ENCODE results near the gene SELENON.

The SELENON gene

DNA sequence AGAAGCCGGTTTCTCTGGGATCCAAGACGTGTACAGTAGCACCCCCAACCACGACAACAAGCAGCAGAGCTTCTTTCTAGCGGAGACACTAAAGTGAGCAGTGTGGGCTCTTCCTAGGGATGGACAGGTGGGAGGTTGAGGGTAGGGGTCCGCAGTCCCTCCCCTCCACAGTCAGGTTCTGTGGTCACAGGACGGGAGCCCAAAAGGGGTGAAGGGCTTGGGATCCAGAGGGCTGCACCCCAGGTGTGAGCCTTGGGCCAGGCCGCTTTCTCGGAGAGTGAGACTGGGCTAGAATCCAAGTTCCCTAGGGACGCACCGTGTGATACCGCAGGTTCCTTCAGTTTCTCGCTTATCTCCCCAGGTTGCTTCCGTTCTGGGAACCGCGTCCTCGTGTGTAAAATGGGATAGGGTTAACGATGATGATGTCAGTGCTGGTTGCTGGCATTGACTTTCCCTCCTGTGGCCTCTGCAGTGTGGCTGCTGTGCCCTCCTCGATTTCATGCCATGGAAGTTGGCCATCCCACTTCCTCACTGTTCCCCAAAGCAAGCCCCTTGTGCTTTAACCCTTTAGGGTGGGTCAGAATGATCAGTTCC, 17.3 kb upstream of the SELENON start (continued):
- TF ChIP-seq, protein P1, sequence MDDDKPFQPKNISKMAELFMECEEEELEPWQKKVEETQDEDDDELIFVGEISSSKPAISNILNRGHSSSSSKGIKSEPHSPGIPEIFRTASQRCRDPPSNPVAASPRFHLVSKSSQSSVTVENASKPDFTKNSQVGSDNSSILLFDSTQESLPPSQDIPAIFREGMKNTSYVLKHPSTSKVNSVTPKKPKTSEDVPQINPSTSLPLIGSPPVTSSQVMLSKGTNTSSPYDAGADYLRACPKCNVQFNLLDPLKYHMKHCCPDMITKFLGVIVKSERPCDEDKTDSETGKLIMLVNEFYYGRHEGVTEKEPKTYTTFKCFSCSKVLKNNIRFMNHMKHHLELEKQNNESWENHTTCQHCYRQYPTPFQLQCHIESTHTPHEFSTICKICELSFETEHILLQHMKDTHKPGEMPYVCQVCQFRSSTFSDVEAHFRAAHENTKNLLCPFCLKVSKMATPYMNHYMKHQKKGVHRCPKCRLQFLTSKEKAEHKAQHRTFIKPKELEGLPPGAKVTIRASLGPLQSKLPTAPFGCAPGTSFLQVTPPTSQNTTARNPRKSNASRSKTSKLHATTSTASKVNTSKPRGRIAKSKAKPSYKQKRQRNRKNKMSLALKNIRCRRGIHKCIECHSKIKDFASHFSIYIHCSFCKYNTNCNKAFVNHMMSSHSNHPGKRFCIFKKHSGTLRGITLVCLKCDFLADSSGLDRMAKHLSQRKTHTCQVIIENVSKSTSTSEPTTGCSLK (tag by site-specific recombination; IDR thresholded peaks at IDR 0.05), result no peak
- TF ChIP-seq PRDM1 (tag by site-specific recombination; IDR thresholded peaks at IDR 0.05), result peak; percentile 74
- TF ChIP-seq ZNF514 (tag by site-specific recombination; IDR thresholded peaks at IDR 0.05), result no peak
- no peak for TF ChIP-seq ZNF701 (tag by site-specific recombination; IDR thresholded peaks at IDR 0.05)
- TF ChIP-seq, protein P2, sequence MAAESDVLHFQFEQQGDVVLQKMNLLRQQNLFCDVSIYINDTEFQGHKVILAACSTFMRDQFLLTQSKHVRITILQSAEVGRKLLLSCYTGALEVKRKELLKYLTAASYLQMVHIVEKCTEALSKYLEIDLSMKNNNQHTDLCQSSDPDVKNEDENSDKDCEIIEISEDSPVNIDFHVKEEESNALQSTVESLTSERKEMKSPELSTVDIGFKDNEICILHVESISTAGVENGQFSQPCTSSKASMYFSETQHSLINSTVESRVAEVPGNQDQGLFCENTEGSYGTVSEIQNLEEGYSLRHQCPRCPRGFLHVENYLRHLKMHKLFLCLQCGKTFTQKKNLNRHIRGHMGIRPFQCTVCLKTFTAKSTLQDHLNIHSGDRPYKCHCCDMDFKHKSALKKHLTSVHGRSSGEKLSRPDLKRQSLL (tag by site-specific recombination; IDR thresholded peaks at IDR 0.05), result no peak
- TF ChIP-seq, protein P3, sequence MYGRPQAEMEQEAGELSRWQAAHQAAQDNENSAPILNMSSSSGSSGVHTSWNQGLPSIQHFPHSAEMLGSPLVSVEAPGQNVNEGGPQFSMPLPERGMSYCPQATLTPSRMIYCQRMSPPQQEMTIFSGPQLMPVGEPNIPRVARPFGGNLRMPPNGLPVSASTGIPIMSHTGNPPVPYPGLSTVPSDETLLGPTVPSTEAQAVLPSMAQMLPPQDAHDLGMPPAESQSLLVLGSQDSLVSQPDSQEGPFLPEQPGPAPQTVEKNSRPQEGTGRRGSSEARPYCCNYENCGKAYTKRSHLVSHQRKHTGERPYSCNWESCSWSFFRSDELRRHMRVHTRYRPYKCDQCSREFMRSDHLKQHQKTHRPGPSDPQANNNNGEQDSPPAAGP (tag by site-specific recombination; IDR thresholded peaks at IDR 0.05), result no peak
- TF ChIP-seq GLI2 (tag by site-specific recombination; IDR thresholded peaks at IDR 0.05; ENCODE audit: borderline replicate concordance, low read depth), result no peak
- TF ChIP-seq MEIS1 (CRISPR knock-in tag; IDR thresholded peaks at IDR 0.05; ENCODE audit: borderline replicate concordance), result no peak
- no peak for TF ChIP-seq ZNF521 (tag by site-specific recombination; IDR thresholded peaks at IDR 0.05)
- TF ChIP-seq ZIC2 (tag by site-specific recombination; IDR thresholded peaks at IDR 0.05), result peak; percentile 98
- TF ChIP-seq, protein P4, sequence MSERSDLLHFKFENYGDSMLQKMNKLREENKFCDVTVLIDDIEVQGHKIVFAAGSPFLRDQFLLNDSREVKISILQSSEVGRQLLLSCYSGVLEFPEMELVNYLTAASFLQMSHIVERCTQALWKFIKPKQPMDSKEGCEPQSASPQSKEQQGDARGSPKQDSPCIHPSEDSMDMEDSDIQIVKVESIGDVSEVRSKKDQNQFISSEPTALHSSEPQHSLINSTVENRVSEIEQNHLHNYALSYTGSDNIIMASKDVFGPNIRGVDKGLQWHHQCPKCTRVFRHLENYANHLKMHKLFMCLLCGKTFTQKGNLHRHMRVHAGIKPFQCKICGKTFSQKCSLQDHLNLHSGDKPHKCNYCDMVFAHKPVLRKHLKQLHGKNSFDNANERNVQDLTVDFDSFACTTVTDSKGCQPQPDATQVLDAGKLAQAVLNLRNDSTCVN (tag by site-specific recombination; optimal IDR thresholded peaks at IDR 0.05), result no peak
- TF ChIP-seq HOXD13 (CRISPR knock-in tag; IDR thresholded peaks at IDR 0.05; ENCODE audit: borderline replicate concordance), result no peak
- TF ChIP-seq, protein P5, sequence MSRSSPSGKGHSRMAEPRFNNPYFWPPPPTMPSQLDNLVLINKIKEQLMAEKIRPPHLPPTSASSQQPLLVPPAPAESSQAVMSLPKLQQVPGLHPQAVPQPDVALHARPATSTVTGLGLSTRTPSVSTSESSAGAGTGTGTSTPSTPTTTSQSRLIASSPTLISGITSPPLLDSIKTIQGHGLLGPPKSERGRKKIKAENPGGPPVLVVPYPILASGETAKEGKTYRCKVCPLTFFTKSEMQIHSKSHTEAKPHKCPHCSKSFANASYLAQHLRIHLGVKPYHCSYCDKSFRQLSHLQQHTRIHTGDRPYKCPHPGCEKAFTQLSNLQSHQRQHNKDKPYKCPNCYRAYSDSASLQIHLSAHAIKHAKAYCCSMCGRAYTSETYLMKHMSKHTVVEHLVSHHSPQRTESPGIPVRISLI (tag by site-specific recombination; IDR thresholded peaks at IDR 0.05), result no peak
- TF ChIP-seq, protein P6, sequence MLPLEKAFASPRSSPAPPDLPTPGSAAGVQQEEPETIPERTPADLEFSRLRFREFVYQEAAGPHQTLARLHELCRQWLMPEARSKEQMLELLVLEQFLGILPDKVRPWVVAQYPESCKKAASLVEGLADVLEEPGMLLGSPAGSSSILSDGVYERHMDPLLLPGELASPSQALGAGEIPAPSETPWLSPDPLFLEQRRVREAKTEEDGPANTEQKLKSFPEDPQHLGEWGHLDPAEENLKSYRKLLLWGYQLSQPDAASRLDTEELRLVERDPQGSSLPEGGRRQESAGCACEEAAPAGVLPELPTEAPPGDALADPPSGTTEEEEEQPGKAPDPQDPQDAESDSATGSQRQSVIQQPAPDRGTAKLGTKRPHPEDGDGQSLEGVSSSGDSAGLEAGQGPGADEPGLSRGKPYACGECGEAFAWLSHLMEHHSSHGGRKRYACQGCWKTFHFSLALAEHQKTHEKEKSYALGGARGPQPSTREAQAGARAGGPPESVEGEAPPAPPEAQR (tag by site-specific recombination; IDR thresholded peaks at IDR 0.05), result no peak
- TF ChIP-seq ZNF621 (tag by site-specific recombination; IDR thresholded peaks at IDR 0.05), result no peak
- TF ChIP-seq FEZF1 (tag by site-specific recombination; IDR thresholded peaks at IDR 0.05), result peak; percentile 53; the same call in 1 of the 2 replicates
- no peak for TF ChIP-seq ZNF530 (tag by site-specific recombination; IDR thresholded peaks at IDR 0.05; ENCODE audit: low read depth)
- TF ChIP-seq, protein P7, sequence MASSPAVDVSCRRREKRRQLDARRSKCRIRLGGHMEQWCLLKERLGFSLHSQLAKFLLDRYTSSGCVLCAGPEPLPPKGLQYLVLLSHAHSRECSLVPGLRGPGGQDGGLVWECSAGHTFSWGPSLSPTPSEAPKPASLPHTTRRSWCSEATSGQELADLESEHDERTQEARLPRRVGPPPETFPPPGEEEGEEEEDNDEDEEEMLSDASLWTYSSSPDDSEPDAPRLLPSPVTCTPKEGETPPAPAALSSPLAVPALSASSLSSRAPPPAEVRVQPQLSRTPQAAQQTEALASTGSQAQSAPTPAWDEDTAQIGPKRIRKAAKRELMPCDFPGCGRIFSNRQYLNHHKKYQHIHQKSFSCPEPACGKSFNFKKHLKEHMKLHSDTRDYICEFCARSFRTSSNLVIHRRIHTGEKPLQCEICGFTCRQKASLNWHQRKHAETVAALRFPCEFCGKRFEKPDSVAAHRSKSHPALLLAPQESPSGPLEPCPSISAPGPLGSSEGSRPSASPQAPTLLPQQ (tag by site-specific recombination; IDR thresholded peaks at IDR 0.05), result peak; percentile 74
- no peak for TF ChIP-seq MYNN (tag by site-specific recombination; IDR thresholded peaks at IDR 0.05; ENCODE audit: borderline replicate concordance)
- no peak for TF ChIP-seq ZNF777 (tag by site-specific recombination; IDR thresholded peaks at IDR 0.05; ENCODE audit: borderline replicate concordance)
- no peak for TF ChIP-seq ZNF658 (tag by site-specific recombination; IDR thresholded peaks at IDR 0.05)
- peak; percentile 30; the same call in 1 of the 2 replicates for TF ChIP-seq ZNF341 (tag by site-specific recombination; IDR thresholded peaks at IDR 0.05; ENCODE audit: low read depth)
- TF ChIP-seq, protein P8, sequence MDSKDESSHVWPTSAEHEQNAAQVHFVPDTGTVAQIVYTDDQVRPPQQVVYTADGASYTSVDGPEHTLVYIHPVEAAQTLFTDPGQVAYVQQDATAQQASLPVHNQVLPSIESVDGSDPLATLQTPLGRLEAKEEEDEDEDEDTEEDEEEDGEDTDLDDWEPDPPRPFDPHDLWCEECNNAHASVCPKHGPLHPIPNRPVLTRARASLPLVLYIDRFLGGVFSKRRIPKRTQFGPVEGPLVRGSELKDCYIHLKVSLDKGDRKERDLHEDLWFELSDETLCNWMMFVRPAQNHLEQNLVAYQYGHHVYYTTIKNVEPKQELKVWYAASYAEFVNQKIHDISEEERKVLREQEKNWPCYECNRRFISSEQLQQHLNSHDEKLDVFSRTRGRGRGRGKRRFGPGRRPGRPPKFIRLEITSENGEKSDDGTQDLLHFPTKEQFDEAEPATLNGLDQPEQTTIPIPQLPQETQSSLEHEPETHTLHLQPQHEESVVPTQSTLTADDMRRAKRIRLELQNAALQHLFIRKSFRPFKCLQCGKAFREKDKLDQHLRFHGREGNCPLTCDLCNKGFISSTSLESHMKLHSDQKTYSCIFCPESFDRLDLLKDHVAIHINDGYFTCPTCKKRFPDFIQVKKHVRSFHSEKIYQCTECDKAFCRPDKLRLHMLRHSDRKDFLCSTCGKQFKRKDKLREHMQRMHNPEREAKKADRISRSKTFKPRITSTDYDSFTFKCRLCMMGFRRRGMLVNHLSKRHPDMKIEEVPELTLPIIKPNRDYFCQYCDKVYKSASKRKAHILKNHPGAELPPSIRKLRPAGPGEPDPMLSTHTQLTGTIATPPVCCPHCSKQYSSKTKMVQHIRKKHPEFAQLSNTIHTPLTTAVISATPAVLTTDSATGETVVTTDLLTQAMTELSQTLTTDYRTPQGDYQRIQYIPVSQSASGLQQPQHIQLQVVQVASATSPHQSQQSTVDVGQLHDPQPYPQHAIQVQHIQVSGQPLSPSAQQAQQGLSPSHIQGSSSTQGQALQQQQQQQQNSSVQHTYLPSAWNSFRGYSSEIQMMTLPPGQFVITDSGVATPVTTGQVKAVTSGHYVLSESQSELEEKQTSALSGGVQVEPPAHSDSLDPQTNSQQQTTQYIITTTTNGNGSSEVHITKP (tag by site-specific recombination; IDR thresholded peaks at IDR 0.05), result peak; percentile 78
- TF ChIP-seq ZNF239 (tag by site-specific recombination; IDR thresholded peaks at IDR 0.05), result no peak
- no peak for TF ChIP-seq ZNF292 (tag by site-specific recombination; IDR thresholded peaks at IDR 0.05; ENCODE audit: borderline replicate concordance, low read depth)

Measured in HEK293 (cell line).